Coronary artery (tissue), 2 donors: ENCODE data around the gene RGMA.
"Not testable (repeated sequence)": the region's sequence is repeated elsewhere in the genome, so short reads cannot be mapped to it uniquely, and the experiment has no call there.

Source experiments
- DNase-seq: peaks from one replicate; pipeline ENCODE4 v3.0.0-alpha.2; 2017; ENCODE audit warnings: low spot score
- H3K27ac ChIP-seq, 2 donors: fragments of 200-600 bp; sonication (generic); one replicate each; pipeline ENCODE4 v1.5.1; 2016 to 2019
- H3K4me3 ChIP-seq: fragments of 200-600 bp; sonication (generic); 2 replicates; pipeline ENCODE4 v1.5.1; 2016; ENCODE audit warnings: mild to moderate bottlenecking, moderate library complexity
- TF ChIP-seq, protein P1 (sequence below): fragments of 200-600 bp; sonication (generic); IDR thresholded peaks from one replicate; pipeline ENCODE4 v1.5.1; 2019; ENCODE audit warnings: antibody characterized with exemption

Gene RGMA

DNA sequence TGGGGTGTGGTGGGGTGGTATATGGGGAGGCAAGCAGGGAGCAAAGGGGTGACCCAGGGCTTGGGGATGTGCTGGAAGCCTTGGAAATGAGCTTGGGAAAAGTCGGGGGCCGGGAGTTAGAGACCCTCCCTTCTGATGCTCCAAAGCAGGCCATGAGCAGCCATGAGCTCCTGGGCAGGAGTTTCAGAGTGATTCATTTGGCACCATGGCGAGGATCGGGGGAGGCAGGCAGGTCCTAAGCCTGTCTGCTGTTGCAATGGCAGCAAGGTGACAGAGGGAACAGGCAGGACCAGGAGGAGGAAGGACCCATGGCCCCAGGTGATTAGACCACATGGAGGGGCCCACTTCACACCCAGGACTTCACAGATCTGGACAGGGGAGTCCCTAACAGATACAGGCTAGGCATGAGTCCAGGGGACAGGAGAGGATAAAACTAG lies 21.3 kb downstream of the RGMA start:
- Histone ChIP-seq H3K27ac (peak overlapping the region; percentile 40 to 51), H3K4me3 (peak overlapping the region; percentile 28)
- TF ChIP-seq, protein P1, sequence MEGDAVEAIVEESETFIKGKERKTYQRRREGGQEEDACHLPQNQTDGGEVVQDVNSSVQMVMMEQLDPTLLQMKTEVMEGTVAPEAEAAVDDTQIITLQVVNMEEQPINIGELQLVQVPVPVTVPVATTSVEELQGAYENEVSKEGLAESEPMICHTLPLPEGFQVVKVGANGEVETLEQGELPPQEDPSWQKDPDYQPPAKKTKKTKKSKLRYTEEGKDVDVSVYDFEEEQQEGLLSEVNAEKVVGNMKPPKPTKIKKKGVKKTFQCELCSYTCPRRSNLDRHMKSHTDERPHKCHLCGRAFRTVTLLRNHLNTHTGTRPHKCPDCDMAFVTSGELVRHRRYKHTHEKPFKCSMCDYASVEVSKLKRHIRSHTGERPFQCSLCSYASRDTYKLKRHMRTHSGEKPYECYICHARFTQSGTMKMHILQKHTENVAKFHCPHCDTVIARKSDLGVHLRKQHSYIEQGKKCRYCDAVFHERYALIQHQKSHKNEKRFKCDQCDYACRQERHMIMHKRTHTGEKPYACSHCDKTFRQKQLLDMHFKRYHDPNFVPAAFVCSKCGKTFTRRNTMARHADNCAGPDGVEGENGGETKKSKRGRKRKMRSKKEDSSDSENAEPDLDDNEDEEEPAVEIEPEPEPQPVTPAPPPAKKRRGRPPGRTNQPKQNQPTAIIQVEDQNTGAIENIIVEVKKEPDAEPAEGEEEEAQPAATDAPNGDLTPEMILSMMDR = no peak
- no peak for DNase-seq

DNA sequence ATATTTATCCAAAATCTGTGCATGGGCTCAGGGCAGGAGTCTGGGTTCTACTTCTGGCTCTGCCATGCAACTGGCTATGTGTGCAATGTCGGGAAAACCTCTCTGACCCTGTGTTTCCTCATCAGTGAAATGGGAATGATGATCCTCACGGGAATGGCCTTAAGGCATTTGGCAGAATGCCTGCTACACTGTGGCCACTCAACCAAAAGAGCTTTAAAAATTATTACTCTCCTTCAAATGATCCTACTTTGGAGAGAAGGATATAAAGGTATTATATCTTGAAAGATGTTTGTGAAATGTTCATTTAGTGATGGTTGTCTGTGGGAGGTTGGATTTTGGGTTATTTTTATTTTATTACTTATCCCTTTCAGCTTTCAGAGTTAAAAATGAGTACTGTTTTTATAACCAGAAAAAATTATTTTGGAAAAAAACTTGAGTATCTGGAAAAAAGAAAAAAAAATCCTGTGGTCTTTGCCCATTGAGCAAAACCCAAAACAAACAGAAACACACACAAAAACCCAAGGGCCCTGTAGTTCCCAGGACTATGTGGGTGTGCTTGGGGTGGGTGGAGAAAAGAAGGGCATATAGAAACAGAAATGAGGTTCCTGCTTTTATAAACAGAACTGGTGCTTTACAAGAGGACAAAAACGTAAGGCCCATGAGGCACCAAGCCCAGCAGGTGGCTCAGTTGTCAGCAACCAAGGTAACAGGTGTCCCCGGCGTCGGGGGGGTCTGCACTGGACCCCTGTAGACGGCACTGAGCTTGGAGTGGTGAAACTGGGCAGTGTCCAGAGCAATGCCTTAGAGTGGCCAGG lies 22.0 kb downstream of the RGMA start:
- DNase-seq = no peak
- TF ChIP-seq, protein P1 = no peak
- peak overlapping the region; percentile 40 to 51 for H3K27ac ChIP-seq
- H3K4me3 ChIP-seq = peak overlapping the region; percentile 28

GRCh38 chr15:93066224-93066681 lies 22.8 kb downstream of the RGMA start:
- no peak overlapping the region for H3K4me3 ChIP-seq

DNA sequence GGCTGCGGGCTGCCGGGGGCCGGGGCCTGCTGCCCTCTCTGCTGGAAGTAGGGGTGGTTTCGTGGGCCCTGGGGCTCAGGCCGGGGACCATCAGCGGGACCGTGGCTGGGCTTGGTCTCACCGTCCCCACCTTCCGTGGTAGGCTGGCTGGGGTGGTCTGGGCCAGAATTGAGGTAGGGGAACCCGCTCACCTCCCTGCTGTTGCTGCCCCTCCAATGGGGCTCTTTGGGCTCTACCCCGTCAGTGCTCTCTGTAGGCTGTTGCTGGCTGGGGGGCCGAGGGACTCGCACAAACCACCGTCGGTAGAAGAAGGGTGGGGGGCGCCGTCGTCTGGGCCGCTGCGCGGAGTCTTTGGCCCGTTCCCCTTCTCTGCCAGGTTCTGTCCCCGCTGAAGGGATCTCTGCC lies 23.4 kb downstream of the RGMA start:
- TF ChIP-seq, protein P1 = no peak
- no peak for DNase-seq
- Histone ChIP-seq H3K4me3 (no peak overlapping the region), H3K27ac (no peak overlapping the region)

More at GRCh38 chr15:93066224-93066681, 22.8 kb downstream of the RGMA start:
- TF ChIP-seq, protein P1 = no peak
- no peak for DNase-seq
- H3K27ac ChIP-seq = peak overlapping the region in 1 of 2 donors; percentile 48

- no peak for DNase-seq
- Histone ChIP-seq H3K27ac (peak overlapping the region in 1 of 2 donors; percentile 51), H3K4me3 (no peak overlapping the region)
- TF ChIP-seq, protein P1 = no peak
These were observed 25.0 kb downstream of the RGMA start for GRCh38 chr15:93063796-93064690.

- no peak for DNase-seq
- TF ChIP-seq, protein P1 = no peak
- peak overlapping the region in 1 of 2 donors; percentile 45 for H3K27ac ChIP-seq
- no peak overlapping the region for H3K4me3 ChIP-seq
These were observed 25.7 kb downstream of the RGMA start for GRCh38 chr15:93063262-93063671.

DNA sequence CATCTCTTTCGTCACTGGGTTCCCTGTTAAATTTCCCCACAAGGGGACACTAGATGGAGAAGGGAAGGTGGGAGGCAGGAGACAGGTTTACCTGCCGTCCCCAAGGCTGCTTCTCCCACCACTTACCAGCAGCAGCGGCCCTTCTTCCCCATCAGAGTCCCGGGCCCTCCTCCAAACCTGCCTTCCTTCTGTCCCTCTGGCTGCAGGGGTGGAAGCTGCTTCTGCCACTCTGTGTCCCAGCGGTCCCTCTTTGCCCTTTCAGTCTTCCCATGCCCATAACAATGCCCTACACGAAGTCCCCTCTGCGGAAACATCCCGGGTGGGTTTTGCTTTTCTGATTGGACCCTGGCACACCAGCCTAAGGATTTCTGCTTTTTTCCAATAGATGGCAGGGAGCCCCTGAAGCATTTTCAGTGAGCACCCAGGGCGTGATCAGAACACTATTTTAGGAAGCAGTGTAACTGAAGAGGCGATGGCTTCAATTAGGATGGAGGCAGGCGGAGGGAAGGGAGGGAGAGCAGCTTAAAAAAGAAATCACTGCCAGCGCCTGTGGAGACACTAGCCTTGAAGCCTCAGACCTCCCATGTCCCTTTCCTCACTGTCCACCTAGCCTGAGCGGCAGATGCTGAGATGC lies 26.3 kb downstream of the RGMA start:
- not testable (repeated sequence) for H3K4me3 ChIP-seq, DNase-seq
- peak overlapping the region in 1 of 2 donors; percentile 45 for H3K27ac ChIP-seq
